Loucy (cell line): Measurements from ENCODE around the gene PDIA3.
"Not testable (repeated sequence)": the region's sequence is repeated elsewhere in the genome, so short reads cannot be mapped to it uniquely, and the experiment has no call there.

Experiments used
- H2AFZ ChIP-seq: fragments of 200-600 bp; sonication (generic); 2 replicates; pipeline ENCODE4 v1.6.0; 2016; ENCODE audit warnings: antibody characterized with exemption, mild to moderate bottlenecking, low read length, moderate library complexity
- H3F3A ChIP-seq: fragments of 200-600 bp; 2 replicates; pipeline ENCODE4 v1.6.0; 2016; ENCODE audit warnings: antibody characterized with exemption, low read depth, mild to moderate bottlenecking
- H3K27me3 ChIP-seq: fragments of 200-600 bp; sonication (generic); 2 replicates; pipeline ENCODE4 v1.6.1; 2014; ENCODE audit warnings: low read length, mild to moderate bottlenecking; ENCODE audit not compliant: insufficient read depth, poor library complexity, severe bottlenecking
- H3K36me3 ChIP-seq: fragments of 200-600 bp; sonication (generic); 2 replicates; pipeline ENCODE4 v1.6.1; 2016; ENCODE audit warnings: low read length; ENCODE audit not compliant: insufficient read depth
- H3K4me1 ChIP-seq: fragments of 200-600 bp; sonication (generic); 2 replicates; pipeline ENCODE4 v1.5.1; 2014; ENCODE audit warnings: low read length, mild to moderate bottlenecking; ENCODE audit not compliant: insufficient read depth, poor library complexity, severe bottlenecking
- H3K4me2 ChIP-seq: fragments of 200-600 bp; sonication (generic); 2 replicates; pipeline ENCODE4 v1.6.0; 2014; ENCODE audit warnings: antibody characterized with exemption, low read length, low read depth, mild to moderate bottlenecking; ENCODE audit not compliant: poor library complexity, severe bottlenecking
- H3K4me3 ChIP-seq: fragments of 200-600 bp; sonication (generic); 2 replicates; pipeline ENCODE4 v1.5.1; 2014; ENCODE audit warnings: low read length, mild to moderate bottlenecking, mixed read lengths; ENCODE audit not compliant: poor library complexity, severe bottlenecking
- H3K79me2 ChIP-seq: fragments of 200-600 bp; sonication (generic); 2 replicates; pipeline ENCODE4 v1.6.1; 2014; ENCODE audit warnings: low read length; ENCODE audit not compliant: insufficient read depth
- H3K9ac ChIP-seq: fragments of 200-600 bp; sonication (generic); 2 replicates; pipeline ENCODE4 v1.6.0; 2014; ENCODE audit warnings: mild to moderate bottlenecking, low read depth, low read length, moderate library complexity; ENCODE audit not compliant: poor library complexity, severe bottlenecking
- H3K9me2 ChIP-seq: fragments of 200-600 bp; sonication (generic); replicated peaks from 2 replicates; pipeline ENCODE4 v1.6.1; 2016; ENCODE audit warnings: low read depth, low read length, mixed read lengths
- H3K9me3 ChIP-seq: fragments of 200-600 bp; sonication (generic); 2 replicates; pipeline ENCODE4 v1.6.1; 2014; ENCODE audit warnings: mild to moderate bottlenecking, antibody characterized with exemption, low read length, low read depth; ENCODE audit not compliant: insufficient read depth
- H4K20me1 ChIP-seq: fragments of 200-600 bp; sonication (generic); 2 replicates; pipeline ENCODE4 v1.6.0; 2014; ENCODE audit warnings: antibody characterized with exemption, low read length, mild to moderate bottlenecking; ENCODE audit not compliant: insufficient read depth, poor library complexity, severe bottlenecking
- CTCF ChIP-seq: fragments of 200-600 bp; sonication (generic); conservative IDR thresholded peaks from 2 replicates; pipeline ENCODE4 v1.5.1; 2014; ENCODE audit warnings: mild to moderate bottlenecking, antibody characterized with exemption, low read length
- EZH2phosphoT487 ChIP-seq: fragments of 200-600 bp; IDR thresholded peaks from 2 replicates; pipeline ENCODE4 v1.6.1; 2018; ENCODE audit warnings: antibody characterized with exemption, mild to moderate bottlenecking, moderate library complexity, borderline replicate concordance

PDIA3 gene

GRCh38 chr15:43800286-43801141 is 54.3 kb downstream of the PDIA3 start, which contains the start of gene HYPK:
Gene HYPK, plus strand, starts transcription at chr15:43800599. Its CDS starts 24 bp downstream, at chr15:43800623.
- peak within 1 kb of the TSS; percentile 91 for H3K4me3 ChIP-seq
- H3K9me3 ChIP-seq, result no peaks in the 10 kb centered on the region
- no peaks in the 10 kb centered on the region for H3K9me2 ChIP-seq
- peaks cover 27% of the 10 kb centered on the region for H3K79me2 ChIP-seq
- peak within 1 kb of the TSS; percentile 86 for H3K4me2 ChIP-seq
- peaks cover 14% of the 10 kb centered on the region for H4K20me1 ChIP-seq
- H3K36me3 ChIP-seq, result peaks cover 39% of the 10 kb centered on the region; the same call in 1 of the 2 replicates
- H3K9ac ChIP-seq, result peak within 1 kb of the TSS; percentile 88
- peaks cover 11% of the 10 kb centered on the region; the same call in 1 of the 2 replicates for H3F3A ChIP-seq
- H3K4me1 ChIP-seq, result peaks cover 27% of the 10 kb centered on the region
- peak within 1 kb of the TSS; percentile 81 for H2AFZ ChIP-seq
- H3K27me3 ChIP-seq, result no peaks in the 10 kb centered on the region
- TF ChIP-seq CTCF, result no peak
- TF ChIP-seq EZH2phosphoT487, result no peak

GRCh38 chr15:43802676-43803075 is 56.4 kb downstream of the PDIA3 start:
- H3K4me2 ChIP-seq, H3F3A ChIP-seq, H3K27me3 ChIP-seq, H4K20me1 ChIP-seq, H3K4me3 ChIP-seq, H3K9me3 ChIP-seq, H3K9me2 ChIP-seq, H3K9ac ChIP-seq, H2AFZ ChIP-seq: not testable (repeated sequence)
- peaks cover 16% of the 10 kb centered on the region for H3K79me2 ChIP-seq
- H3K4me1 ChIP-seq, result peaks cover 20% of the 10 kb centered on the region
- peaks cover 46% of the 10 kb centered on the region; the same call in 1 of the 2 replicates for H3K36me3 ChIP-seq

- Histone ChIP-seq H3K9ac (no peak overlapping the region), H2AFZ (no peak overlapping the region), H3K9me3 (no peaks in the 10 kb centered on the region), H3K36me3 (peaks cover 86% of the 10 kb centered on the region; the same call in 1 of the 2 replicates), H3K27me3 (no peaks in the 10 kb centered on the region), H3K9me2 (no peaks in the 10 kb centered on the region), H3K79me2 (no peaks in the 10 kb centered on the region), H3K4me3 (no peak overlapping the region), H3K4me1 (no peaks in the 10 kb centered on the region), H3F3A (peaks cover 2% of the 10 kb centered on the region; the same call in 1 of the 2 replicates), H3K4me2 (no peak overlapping the region), H4K20me1 (no peaks in the 10 kb centered on the region)
- TF ChIP-seq EZH2phosphoT487 (no peak), CTCF (no peak)
These were observed 62.3 kb downstream of the PDIA3 start for GRCh38 chr15:43808435-43808950.
